ENCODE results near the gene COQ5. TPM values are rescaled to one million over a fixed set of nuclear protein-coding genes. Genes with fewer than 3 reads are reported as not detected.

The COQ5 gene
- total RNA-seq, 1 experiment from 2014 or later: 35.1 TPM

DNA sequence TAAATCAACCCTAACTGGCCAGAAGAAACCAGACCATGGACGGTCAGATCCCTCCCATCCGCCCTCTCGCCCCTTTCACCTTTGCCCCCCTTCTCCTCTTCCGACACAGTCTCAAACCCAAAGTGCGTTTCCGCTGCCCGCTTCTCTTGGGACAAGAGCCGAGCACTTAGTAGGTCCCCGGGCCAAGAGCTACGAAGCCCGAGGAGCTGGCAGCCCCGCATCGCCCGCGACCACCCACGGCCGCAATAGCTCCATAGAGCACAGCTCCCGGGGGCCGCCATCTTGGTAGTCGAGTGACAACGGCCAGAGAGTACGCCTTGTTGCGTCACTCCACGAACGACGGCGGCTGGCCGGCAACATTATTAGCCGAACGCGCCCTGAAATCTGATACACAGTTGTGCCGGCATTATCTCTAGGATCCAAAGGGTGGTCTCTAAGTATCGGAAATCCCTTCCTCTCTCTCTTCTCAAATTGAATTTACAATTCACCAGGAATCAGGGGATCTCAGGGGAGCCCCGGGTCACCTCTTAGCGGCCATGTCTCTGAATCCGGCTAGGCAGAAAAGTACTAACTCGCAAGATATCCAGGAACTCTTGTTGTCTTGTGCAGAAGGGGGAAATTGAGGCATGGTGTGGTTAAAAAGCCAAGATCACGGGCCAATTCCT, at the start of gene COQ5 (continued):
- TF ChIP-seq, protein P1, sequence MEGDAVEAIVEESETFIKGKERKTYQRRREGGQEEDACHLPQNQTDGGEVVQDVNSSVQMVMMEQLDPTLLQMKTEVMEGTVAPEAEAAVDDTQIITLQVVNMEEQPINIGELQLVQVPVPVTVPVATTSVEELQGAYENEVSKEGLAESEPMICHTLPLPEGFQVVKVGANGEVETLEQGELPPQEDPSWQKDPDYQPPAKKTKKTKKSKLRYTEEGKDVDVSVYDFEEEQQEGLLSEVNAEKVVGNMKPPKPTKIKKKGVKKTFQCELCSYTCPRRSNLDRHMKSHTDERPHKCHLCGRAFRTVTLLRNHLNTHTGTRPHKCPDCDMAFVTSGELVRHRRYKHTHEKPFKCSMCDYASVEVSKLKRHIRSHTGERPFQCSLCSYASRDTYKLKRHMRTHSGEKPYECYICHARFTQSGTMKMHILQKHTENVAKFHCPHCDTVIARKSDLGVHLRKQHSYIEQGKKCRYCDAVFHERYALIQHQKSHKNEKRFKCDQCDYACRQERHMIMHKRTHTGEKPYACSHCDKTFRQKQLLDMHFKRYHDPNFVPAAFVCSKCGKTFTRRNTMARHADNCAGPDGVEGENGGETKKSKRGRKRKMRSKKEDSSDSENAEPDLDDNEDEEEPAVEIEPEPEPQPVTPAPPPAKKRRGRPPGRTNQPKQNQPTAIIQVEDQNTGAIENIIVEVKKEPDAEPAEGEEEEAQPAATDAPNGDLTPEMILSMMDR (IDR thresholded peaks at IDR 0.05): no peak
- TF ChIP-seq, protein P2, sequence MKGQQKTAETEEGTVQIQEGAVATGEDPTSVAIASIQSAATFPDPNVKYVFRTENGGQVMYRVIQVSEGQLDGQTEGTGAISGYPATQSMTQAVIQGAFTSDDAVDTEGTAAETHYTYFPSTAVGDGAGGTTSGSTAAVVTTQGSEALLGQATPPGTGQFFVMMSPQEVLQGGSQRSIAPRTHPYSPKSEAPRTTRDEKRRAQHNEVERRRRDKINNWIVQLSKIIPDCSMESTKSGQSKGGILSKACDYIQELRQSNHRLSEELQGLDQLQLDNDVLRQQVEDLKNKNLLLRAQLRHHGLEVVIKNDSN (CRISPR knock-in tag; IDR thresholded peaks at IDR 0.05): no peak
- no peak for TF ChIP-seq NFYB (CRISPR knock-in tag; conservative IDR thresholded peaks at IDR 0.05; ENCODE audit: low read depth)
- no peak for TF ChIP-seq RELA (CRISPR knock-in tag; IDR thresholded peaks at IDR 0.05; ENCODE audit: borderline replicate concordance)
- peak; percentile 71; the same call in 1 of the 2 replicates for TF ChIP-seq HMGXB4 (CRISPR knock-in tag; IDR thresholded peaks at IDR 0.05)
- TF ChIP-seq, protein P3, sequence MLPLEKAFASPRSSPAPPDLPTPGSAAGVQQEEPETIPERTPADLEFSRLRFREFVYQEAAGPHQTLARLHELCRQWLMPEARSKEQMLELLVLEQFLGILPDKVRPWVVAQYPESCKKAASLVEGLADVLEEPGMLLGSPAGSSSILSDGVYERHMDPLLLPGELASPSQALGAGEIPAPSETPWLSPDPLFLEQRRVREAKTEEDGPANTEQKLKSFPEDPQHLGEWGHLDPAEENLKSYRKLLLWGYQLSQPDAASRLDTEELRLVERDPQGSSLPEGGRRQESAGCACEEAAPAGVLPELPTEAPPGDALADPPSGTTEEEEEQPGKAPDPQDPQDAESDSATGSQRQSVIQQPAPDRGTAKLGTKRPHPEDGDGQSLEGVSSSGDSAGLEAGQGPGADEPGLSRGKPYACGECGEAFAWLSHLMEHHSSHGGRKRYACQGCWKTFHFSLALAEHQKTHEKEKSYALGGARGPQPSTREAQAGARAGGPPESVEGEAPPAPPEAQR (CRISPR knock-in tag; IDR thresholded peaks at IDR 0.05): no peak
- no peak for TF ChIP-seq GTF2I (CRISPR knock-in tag; conservative IDR thresholded peaks at IDR 0.05)
- TF ChIP-seq PRRX2 (CRISPR knock-in tag; IDR thresholded peaks at IDR 0.05): no peak
- TF ChIP-seq OVOL2 (CRISPR knock-in tag; IDR thresholded peaks at IDR 0.05; ENCODE audit: borderline replicate concordance): no peak
- no peak for TF ChIP-seq ZNF281 (CRISPR knock-in tag; IDR thresholded peaks at IDR 0.05)
- TF ChIP-seq SMAD4 (CRISPR knock-in tag; IDR thresholded peaks at IDR 0.05): no peak
- TF ChIP-seq MXD4 (CRISPR knock-in tag; IDR thresholded peaks at IDR 0.05; ENCODE audit: borderline replicate concordance): no peak
- 0 out of 2 replicates have a peak, but pooled peaks have one; percentile 31 for TF ChIP-seq NR2C2 (CRISPR knock-in tag; IDR thresholded peaks at IDR 0.05)
- no peak for TF ChIP-seq NFE2L1 (CRISPR knock-in tag; IDR thresholded peaks at IDR 0.05)
- TF ChIP-seq IRF2 (CRISPR knock-in tag; IDR thresholded peaks at IDR 0.05; ENCODE audit: borderline replicate concordance, low read depth): no peak
- TF ChIP-seq JUN (CRISPR knock-in tag; IDR thresholded peaks at IDR 0.05): no peak
- TF ChIP-seq, protein P4, sequence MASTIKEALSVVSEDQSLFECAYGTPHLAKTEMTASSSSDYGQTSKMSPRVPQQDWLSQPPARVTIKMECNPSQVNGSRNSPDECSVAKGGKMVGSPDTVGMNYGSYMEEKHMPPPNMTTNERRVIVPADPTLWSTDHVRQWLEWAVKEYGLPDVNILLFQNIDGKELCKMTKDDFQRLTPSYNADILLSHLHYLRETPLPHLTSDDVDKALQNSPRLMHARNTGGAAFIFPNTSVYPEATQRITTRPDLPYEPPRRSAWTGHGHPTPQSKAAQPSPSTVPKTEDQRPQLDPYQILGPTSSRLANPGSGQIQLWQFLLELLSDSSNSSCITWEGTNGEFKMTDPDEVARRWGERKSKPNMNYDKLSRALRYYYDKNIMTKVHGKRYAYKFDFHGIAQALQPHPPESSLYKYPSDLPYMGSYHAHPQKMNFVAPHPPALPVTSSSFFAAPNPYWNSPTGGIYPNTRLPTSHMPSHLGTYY (CRISPR knock-in tag; IDR thresholded peaks at IDR 0.05): no peak
- no peak for TF ChIP-seq EMX1 (CRISPR knock-in tag; IDR thresholded peaks at IDR 0.05)
- no peak for TF ChIP-seq ZNF532 (CRISPR knock-in tag; IDR thresholded peaks at IDR 0.05; ENCODE audit: borderline replicate concordance)
- TF ChIP-seq ZNF423 (CRISPR knock-in tag; IDR thresholded peaks at IDR 0.05): no peak
- TF ChIP-seq, protein P5, sequence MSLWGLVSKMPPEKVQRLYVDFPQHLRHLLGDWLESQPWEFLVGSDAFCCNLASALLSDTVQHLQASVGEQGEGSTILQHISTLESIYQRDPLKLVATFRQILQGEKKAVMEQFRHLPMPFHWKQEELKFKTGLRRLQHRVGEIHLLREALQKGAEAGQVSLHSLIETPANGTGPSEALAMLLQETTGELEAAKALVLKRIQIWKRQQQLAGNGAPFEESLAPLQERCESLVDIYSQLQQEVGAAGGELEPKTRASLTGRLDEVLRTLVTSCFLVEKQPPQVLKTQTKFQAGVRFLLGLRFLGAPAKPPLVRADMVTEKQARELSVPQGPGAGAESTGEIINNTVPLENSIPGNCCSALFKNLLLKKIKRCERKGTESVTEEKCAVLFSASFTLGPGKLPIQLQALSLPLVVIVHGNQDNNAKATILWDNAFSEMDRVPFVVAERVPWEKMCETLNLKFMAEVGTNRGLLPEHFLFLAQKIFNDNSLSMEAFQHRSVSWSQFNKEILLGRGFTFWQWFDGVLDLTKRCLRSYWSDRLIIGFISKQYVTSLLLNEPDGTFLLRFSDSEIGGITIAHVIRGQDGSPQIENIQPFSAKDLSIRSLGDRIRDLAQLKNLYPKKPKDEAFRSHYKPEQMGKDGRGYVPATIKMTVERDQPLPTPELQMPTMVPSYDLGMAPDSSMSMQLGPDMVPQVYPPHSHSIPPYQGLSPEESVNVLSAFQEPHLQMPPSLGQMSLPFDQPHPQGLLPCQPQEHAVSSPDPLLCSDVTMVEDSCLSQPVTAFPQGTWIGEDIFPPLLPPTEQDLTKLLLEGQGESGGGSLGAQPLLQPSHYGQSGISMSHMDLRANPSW (CRISPR knock-in tag; conservative IDR thresholded peaks at IDR 0.05; ENCODE audit: low read depth): no peak
- no peak for TF ChIP-seq JAZF1 (CRISPR knock-in tag; IDR thresholded peaks at IDR 0.05)
